Measurements from ENCODE around the gene ARPC2.

DNA sequence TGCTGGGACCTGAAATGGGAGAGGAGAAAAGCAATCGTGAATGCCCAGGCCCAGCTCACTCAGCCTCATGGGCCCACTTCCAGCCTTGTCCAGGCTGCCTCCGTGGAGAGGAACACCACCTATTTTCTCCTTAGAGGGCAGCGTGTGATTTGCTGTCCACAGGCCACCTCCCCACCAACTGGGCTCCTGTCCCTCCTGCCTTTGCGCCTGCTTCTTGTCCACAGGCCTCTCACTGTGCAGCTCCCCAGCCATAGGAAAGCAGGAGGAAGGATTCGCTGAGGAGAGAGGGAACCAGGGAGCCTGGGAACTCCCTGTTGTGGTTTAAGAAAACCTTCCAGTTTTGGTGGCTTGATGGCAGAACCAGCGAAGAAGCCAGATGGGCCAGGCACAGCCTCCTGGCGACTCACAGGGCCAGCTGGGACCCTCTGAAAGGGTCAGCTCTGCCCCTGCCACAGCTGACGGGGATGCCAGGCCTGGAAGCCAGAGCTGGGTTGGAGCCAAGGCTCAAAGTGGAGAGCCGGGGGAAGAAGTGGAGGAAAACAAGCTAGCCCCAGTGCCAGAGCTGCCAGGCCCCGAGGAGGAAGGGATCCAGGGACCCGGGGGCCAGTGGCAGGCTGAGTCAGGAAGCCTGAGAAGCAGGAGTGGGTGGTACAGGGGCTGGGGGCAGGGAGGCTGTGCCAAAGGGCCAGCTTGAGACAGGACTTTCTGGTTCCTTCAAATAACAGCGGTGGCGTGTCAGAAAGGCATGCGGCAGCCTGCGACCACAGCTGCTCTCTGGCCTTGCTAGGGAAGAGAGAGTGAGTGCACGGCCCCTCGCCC is 65.4 kb downstream of the ARPC2 start:
- TF ChIP-seq, protein P1, sequence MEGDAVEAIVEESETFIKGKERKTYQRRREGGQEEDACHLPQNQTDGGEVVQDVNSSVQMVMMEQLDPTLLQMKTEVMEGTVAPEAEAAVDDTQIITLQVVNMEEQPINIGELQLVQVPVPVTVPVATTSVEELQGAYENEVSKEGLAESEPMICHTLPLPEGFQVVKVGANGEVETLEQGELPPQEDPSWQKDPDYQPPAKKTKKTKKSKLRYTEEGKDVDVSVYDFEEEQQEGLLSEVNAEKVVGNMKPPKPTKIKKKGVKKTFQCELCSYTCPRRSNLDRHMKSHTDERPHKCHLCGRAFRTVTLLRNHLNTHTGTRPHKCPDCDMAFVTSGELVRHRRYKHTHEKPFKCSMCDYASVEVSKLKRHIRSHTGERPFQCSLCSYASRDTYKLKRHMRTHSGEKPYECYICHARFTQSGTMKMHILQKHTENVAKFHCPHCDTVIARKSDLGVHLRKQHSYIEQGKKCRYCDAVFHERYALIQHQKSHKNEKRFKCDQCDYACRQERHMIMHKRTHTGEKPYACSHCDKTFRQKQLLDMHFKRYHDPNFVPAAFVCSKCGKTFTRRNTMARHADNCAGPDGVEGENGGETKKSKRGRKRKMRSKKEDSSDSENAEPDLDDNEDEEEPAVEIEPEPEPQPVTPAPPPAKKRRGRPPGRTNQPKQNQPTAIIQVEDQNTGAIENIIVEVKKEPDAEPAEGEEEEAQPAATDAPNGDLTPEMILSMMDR (conservative IDR thresholded peaks at IDR 0.05) = no peak
- TF ChIP-seq EZH2 (IDR thresholded peaks at IDR 0.05; ENCODE audit: low read depth) = no peak
